Prostate gland (tissue), 2 donors: ENCODE data around the gene NXPH1.

Source experiments
- POLR2A ChIP-seq: fragments of 450-650 bp; IDR thresholded peaks from one replicate; pipeline ENCODE4 v1.6.1; 2016; ENCODE audit warnings: antibody characterized with exemption, mild to moderate bottlenecking
- TF ChIP-seq, protein P1 (sequence below), 4 experiments: fragments of 200-600 bp in 2 of 4; fragments of 450-650 bp in 2 of 4; sonication (generic) in 2 of 4; IDR thresholded peaks; 1 replicate in 3 of 4; 2 replicates in 1 of 4; pipeline ENCODE4 v1.5.1; 2016 to 2019; ENCODE audit warnings: antibody characterized with exemption in 4 of 4, mild to moderate bottlenecking in 2 of 4, moderate library complexity in 2 of 4

DNA sequence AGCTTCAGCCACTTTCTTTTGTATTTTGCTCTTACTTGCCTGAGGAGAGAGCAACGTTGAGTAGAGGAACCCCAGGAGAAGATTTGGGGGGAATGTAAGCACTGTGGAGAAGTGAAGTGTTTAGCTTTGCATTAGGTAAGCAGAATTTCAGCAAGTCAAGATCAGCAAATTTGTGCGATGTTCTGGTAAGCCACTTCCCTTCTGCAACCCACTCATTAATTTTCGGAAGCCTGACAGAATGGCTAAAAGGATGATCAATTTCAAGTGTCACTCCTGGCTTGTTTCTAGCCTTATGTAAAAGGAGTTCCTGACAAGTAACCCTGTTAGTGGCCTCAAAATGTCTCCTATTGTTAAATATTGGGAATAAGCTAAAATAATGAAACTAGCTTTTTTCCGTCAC lies 48.5 kb upstream of the NXPH1 start:
- TF ChIP-seq POLR2A, result no peak
- TF ChIP-seq, protein P1, sequence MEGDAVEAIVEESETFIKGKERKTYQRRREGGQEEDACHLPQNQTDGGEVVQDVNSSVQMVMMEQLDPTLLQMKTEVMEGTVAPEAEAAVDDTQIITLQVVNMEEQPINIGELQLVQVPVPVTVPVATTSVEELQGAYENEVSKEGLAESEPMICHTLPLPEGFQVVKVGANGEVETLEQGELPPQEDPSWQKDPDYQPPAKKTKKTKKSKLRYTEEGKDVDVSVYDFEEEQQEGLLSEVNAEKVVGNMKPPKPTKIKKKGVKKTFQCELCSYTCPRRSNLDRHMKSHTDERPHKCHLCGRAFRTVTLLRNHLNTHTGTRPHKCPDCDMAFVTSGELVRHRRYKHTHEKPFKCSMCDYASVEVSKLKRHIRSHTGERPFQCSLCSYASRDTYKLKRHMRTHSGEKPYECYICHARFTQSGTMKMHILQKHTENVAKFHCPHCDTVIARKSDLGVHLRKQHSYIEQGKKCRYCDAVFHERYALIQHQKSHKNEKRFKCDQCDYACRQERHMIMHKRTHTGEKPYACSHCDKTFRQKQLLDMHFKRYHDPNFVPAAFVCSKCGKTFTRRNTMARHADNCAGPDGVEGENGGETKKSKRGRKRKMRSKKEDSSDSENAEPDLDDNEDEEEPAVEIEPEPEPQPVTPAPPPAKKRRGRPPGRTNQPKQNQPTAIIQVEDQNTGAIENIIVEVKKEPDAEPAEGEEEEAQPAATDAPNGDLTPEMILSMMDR (IDR thresholded peaks at IDR 0.05), result no peak
